ENCODE data around the gene KRT33B.

DNA sequence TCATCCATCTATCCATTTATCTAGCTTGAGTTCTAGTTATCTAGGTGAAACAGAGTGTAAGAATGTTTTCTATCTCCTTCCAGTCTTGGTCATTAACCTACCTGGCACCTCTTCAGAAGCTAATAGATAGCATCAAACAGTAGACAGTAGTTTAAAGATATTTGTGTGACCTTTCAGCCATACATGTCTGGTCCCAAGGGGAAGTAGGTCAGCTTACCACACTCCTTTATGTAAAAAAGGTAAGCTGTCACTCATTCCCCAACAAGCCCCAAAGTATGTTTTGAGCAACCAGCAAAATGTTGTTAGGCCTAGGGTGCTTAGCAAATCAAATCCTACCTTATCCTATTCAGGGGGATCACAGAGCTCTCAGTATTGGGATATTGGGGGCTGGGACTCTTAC, 3.5 kb downstream of the KRT33B start:
- TF ChIP-seq, protein P1, sequence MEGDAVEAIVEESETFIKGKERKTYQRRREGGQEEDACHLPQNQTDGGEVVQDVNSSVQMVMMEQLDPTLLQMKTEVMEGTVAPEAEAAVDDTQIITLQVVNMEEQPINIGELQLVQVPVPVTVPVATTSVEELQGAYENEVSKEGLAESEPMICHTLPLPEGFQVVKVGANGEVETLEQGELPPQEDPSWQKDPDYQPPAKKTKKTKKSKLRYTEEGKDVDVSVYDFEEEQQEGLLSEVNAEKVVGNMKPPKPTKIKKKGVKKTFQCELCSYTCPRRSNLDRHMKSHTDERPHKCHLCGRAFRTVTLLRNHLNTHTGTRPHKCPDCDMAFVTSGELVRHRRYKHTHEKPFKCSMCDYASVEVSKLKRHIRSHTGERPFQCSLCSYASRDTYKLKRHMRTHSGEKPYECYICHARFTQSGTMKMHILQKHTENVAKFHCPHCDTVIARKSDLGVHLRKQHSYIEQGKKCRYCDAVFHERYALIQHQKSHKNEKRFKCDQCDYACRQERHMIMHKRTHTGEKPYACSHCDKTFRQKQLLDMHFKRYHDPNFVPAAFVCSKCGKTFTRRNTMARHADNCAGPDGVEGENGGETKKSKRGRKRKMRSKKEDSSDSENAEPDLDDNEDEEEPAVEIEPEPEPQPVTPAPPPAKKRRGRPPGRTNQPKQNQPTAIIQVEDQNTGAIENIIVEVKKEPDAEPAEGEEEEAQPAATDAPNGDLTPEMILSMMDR (IDR thresholded peaks at IDR 0.05; ENCODE audit: low read length), result no peak
- TF ChIP-seq EZH2phosphoT487 (IDR thresholded peaks at IDR 0.05; ENCODE audit: low read length), result no peak
